Keratinocyte (primary cell): ENCODE measurements around the gene JMJD7.

Experiments used
- EZH2 ChIP-seq: IDR thresholded peaks from one replicate; pipeline ENCODE4 v1.6.1; 2012; ENCODE audit warnings: inconsistent platforms, mild to moderate bottlenecking, low read length, moderate library complexity
- TF ChIP-seq, protein P1 (sequence below), 3 experiments: IDR thresholded peaks in 1 of 3; conservative IDR thresholded peaks in 1 of 3; optimal IDR thresholded peaks in 1 of 3; 2 replicates in 2 of 3; 3 replicates in 1 of 3; pipeline versions ENCODE3 to v1.5.1; 2011; ENCODE audit warnings: low read length in 3 of 3, mild to moderate bottlenecking in 3 of 3, moderate library complexity in 2 of 3, control low read depth in 1 of 3, inconsistent platforms in 1 of 3; ENCODE audit not compliant: insufficient read depth in 2 of 3; ENCODE audit errors: extremely low read depth in 1 of 3

DNA sequence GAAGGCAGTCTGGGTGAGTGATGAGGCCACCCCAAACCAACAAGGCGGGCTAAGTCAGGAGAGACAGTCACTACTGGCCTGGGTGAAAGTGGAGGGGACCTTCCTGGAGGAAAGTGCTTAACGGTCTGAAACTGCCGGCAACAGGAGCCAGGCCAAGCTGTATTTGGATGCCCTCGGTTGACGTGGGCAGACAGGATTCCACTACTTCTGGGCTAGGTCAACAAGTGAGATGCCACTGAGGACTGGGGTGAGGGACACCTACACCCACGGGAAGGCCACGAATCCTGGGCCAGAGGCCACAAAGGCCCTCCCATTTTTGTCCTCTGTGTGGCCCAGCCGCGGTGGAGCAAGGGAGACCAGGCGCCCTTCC is 53.6 kb downstream of the JMJD7 start:
- TF ChIP-seq, protein P1, sequence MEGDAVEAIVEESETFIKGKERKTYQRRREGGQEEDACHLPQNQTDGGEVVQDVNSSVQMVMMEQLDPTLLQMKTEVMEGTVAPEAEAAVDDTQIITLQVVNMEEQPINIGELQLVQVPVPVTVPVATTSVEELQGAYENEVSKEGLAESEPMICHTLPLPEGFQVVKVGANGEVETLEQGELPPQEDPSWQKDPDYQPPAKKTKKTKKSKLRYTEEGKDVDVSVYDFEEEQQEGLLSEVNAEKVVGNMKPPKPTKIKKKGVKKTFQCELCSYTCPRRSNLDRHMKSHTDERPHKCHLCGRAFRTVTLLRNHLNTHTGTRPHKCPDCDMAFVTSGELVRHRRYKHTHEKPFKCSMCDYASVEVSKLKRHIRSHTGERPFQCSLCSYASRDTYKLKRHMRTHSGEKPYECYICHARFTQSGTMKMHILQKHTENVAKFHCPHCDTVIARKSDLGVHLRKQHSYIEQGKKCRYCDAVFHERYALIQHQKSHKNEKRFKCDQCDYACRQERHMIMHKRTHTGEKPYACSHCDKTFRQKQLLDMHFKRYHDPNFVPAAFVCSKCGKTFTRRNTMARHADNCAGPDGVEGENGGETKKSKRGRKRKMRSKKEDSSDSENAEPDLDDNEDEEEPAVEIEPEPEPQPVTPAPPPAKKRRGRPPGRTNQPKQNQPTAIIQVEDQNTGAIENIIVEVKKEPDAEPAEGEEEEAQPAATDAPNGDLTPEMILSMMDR (optimal IDR thresholded peaks at IDR 0.05 in 1 of 3, IDR thresholded peaks at IDR 0.05 in 1 of 3, conservative IDR thresholded peaks at IDR 0.05 in 1 of 3; ENCODE audit: extremely low read depth in 1 of 3, insufficient read depth in 2 of 3, low read length in 3 of 3), result no peak
- TF ChIP-seq EZH2, result peak; percentile 51
